A549 (cell line): Measurements from ENCODE around the gene MSANTD1. TPM values are rescaled to one million over a fixed set of nuclear protein-coding genes. Genes with fewer than 3 reads are reported as not detected.

Experiments
- ATAC-seq, 2 experiments: fragments of 200-7000 bp in 1 of 2; fragments of >200 bp in 1 of 2; cut with Nextera tagmentation in 1 of 2; cut with Tn5 transposase in 1 of 2; 3 replicates each; pipeline versions ENCODE4 v1.8.0 to v1.9.1; 2018 to 2020; ENCODE audit warnings: mild to moderate bottlenecking in 1 of 2, moderate library complexity in 1 of 2
- CTCF ChIA-PET: fragments of 300-600 bp; sonication (Branson Sonifier 250); formaldehyde crosslinking; extraction: SDS; loops from one replicate; lab custom pipeline; 2021; ENCODE audit warnings: antibody characterized with exemption, inconsistent platforms; lab: Yijun Ruan, JAX
- POLR2A ChIA-PET: fragments of 350-600 bp; formaldehyde crosslinking; extraction: SDS; loops from one replicate; lab custom pipeline; 2021; ENCODE audit warnings: antibody characterized with exemption, inconsistent platforms; lab: Yijun Ruan, JAX
- DNase-seq, 2 experiments: peaks; one replicate each; pipeline versions ENCODE4 v3.0.0 to v3.0.0-alpha.2; 2011 to 2016; ENCODE audit warnings: low read depth in 1 of 2, low spot score in 1 of 2
- FAIRE-seq: peaks from 2 replicates; lab custom pipeline; 2011; peaks lifted over from hg19 to GRCh38; lab: Jason Lieb, UNC
- H3K27ac ChIP-seq, 2 experiments: fragments of >200 bp; sonication (Bioruptor Twin); formaldehyde crosslinking; 3 replicates each; pipeline ENCODE4 v1.5.1; 2016 to 2017
- H3K4me1 ChIP-seq: fragments of >200 bp; sonication (Bioruptor Twin); formaldehyde crosslinking; 3 replicates; pipeline ENCODE4 v1.6.1; 2016
- H3K4me2 ChIP-seq: fragments of >200 bp; sonication (Bioruptor Twin); formaldehyde crosslinking; 3 replicates; pipeline ENCODE4 v1.6.1; 2016
- H3K4me3 ChIP-seq: fragments of >200 bp; sonication (Bioruptor Twin); formaldehyde crosslinking; 3 replicates; pipeline ENCODE4 v1.5.1; 2016
- H3K9me3 ChIP-seq: fragments of >200 bp; sonication (Bioruptor Twin); formaldehyde crosslinking; 3 replicates; pipeline ENCODE4 v1.6.1; 2016
- ATOH8 ChIP-seq: fragments of 250-450 bp; sonication (Bioruptor Pico); IDR thresholded peaks from 2 replicates; pipeline ENCODE4 v1.5.0; 2020; ENCODE audit warnings: low read depth, mild to moderate bottlenecking, moderate library complexity
- BCL3 ChIP-seq: fragments of >200 bp; sonication (Bioruptor Twin); formaldehyde crosslinking; IDR thresholded peaks from 3 replicates; pipeline ENCODE4 v1.6.1; 2016
- CHD2 ChIP-seq: fragments of 150-350 bp; IDR thresholded peaks from 2 replicates; pipeline ENCODE4 v1.6.1; 2014; ENCODE audit warnings: low read length; ENCODE audit not compliant: partially characterized antibody
- E2F6 ChIP-seq: IDR thresholded peaks from 2 replicates; pipeline ENCODE4 v1.6.1; 2012; ENCODE audit warnings: low read depth, borderline replicate concordance
- EHMT2 ChIP-seq: fragments of 200-600 bp; sonication (generic); IDR thresholded peaks from 2 replicates; pipeline ENCODE4 v1.6.1; 2016; ENCODE audit warnings: antibody characterized with exemption, low read depth, mild to moderate bottlenecking, moderate library complexity
- ESRRA ChIP-seq: fragments of 150-350 bp; IDR thresholded peaks from 2 replicates; pipeline ENCODE4 v1.6.1; 2014; ENCODE audit warnings: mild to moderate bottlenecking, low read length, borderline replicate concordance
- FOXS1 ChIP-seq: fragments of 250-450 bp; sonication (Bioruptor Pico); IDR thresholded peaks from 2 replicates; pipeline ENCODE4 v1.5.0; 2020; ENCODE audit warnings: mild to moderate bottlenecking, moderate library complexity
- GATA3 ChIP-seq: IDR thresholded peaks from 2 replicates; pipeline ENCODE4 v1.6.1; 2012; ENCODE audit warnings: borderline replicate concordance
- HDAC2 ChIP-seq: fragments of 200-600 bp; sonication (generic); IDR thresholded peaks from 2 replicates; pipeline ENCODE4 v1.6.1; 2016
- HEYL ChIP-seq: fragments of 250-450 bp; sonication (Bioruptor Pico); IDR thresholded peaks from 2 replicates; pipeline ENCODE4 v1.8.0; 2021; ENCODE audit warnings: mild to moderate bottlenecking, moderate library complexity
- HMGXB4 ChIP-seq: fragments of 250-450 bp; sonication (Bioruptor Pico); IDR thresholded peaks from 2 replicates; pipeline ENCODE4 v1.5.0; 2021; ENCODE audit warnings: mild to moderate bottlenecking, moderate library complexity, borderline replicate concordance
- HOXA7 ChIP-seq: fragments of 250-450 bp; sonication (Bioruptor Pico); IDR thresholded peaks from 2 replicates; pipeline ENCODE4 v1.5.0; 2020; ENCODE audit warnings: mild to moderate bottlenecking, moderate library complexity
- HOXB13 ChIP-seq: fragments of 250-450 bp; sonication (Bioruptor Pico); IDR thresholded peaks from 2 replicates; pipeline ENCODE4 v1.5.0; 2020; ENCODE audit warnings: low read depth, mild to moderate bottlenecking, moderate library complexity
- HOXB5 ChIP-seq: fragments of 250-450 bp; sonication (Bioruptor Pico); IDR thresholded peaks from 2 replicates; pipeline ENCODE4 v1.5.0; 2020; ENCODE audit warnings: mild to moderate bottlenecking, moderate library complexity
- JUN ChIP-seq, 2 experiments: fragments of >200 bp; sonication (Bioruptor Twin); formaldehyde crosslinking; IDR thresholded peaks; 2 replicates in 1 of 2; 3 replicates in 1 of 2; pipeline ENCODE4 v1.6.1; 2016 to 2017
- JUNB ChIP-seq: fragments of >200 bp; sonication (Bioruptor Twin); formaldehyde crosslinking; IDR thresholded peaks from 2 replicates; pipeline ENCODE4 v1.6.1; 2016
- KDM5A ChIP-seq: fragments of 200-600 bp; sonication (generic); IDR thresholded peaks from 2 replicates; pipeline ENCODE4 v1.6.1; 2016; ENCODE audit warnings: antibody characterized with exemption, mild to moderate bottlenecking
- MAZ ChIP-seq: fragments of 150-350 bp; IDR thresholded peaks from 2 replicates; pipeline ENCODE4 v1.6.1; 2014; ENCODE audit warnings: antibody characterized with exemption, low read depth, low read length, borderline replicate concordance
- MYC ChIP-seq: IDR thresholded peaks from 2 replicates; pipeline ENCODE4 v1.6.1; 2012; ENCODE audit warnings: mild to moderate bottlenecking, inconsistent platforms, low read length, improper control_type of control experiment, borderline replicate concordance
- PHF8 ChIP-seq: fragments of 200-600 bp; sonication (generic); IDR thresholded peaks from 2 replicates; pipeline ENCODE4 v1.6.1; 2016; ENCODE audit warnings: low read depth, mild to moderate bottlenecking, antibody characterized with exemption, moderate library complexity, borderline replicate concordance
- POLR2A ChIP-seq: IDR thresholded peaks from 2 replicates; pipeline ENCODE4 v1.6.1; 2012; ENCODE audit warnings: mild to moderate bottlenecking, low read length
- RCOR1 ChIP-seq: fragments of 150-350 bp; IDR thresholded peaks from 2 replicates; pipeline ENCODE4 v1.6.1; 2014; ENCODE audit warnings: antibody characterized with exemption, low read length, low read depth
- RFX5 ChIP-seq: fragments of 450-650 bp; IDR thresholded peaks from 2 replicates; pipeline ENCODE4 v1.7.1; 2014; ENCODE audit warnings: antibody characterized with exemption, mild to moderate bottlenecking, moderate library complexity
- SMC3 ChIP-seq: fragments of >200 bp; sonication (Bioruptor Twin); formaldehyde crosslinking; IDR thresholded peaks from 3 replicates; pipeline ENCODE4 v1.6.1; 2018; ENCODE audit warnings: inconsistent platforms
- SREBF2 ChIP-seq: fragments of 450-650 bp; IDR thresholded peaks from 2 replicates; pipeline ENCODE4 v1.6.1; 2014; ENCODE audit warnings: mild to moderate bottlenecking, moderate library complexity
- TFCP2L1 ChIP-seq: fragments of 250-450 bp; sonication (Bioruptor Pico); IDR thresholded peaks from 2 replicates; pipeline ENCODE4 v1.5.0; 2021; ENCODE audit warnings: mild to moderate bottlenecking
- TP53 ChIP-seq: fragments of 250-450 bp; sonication (Bioruptor Pico); IDR thresholded peaks from 2 replicates; pipeline ENCODE4 v1.5.0; 2021; ENCODE audit warnings: mild to moderate bottlenecking, moderate library complexity
- ZFP36 ChIP-seq: fragments of 450-650 bp; IDR thresholded peaks from 2 replicates; pipeline ENCODE4 v1.6.1; 2014; ENCODE audit warnings: borderline replicate concordance; ENCODE audit not compliant: partially characterized antibody
- ZNF302 ChIP-seq: fragments of 250-450 bp; sonication (Bioruptor Pico); IDR thresholded peaks from 2 replicates; pipeline ENCODE4 v1.9.0; 2021; ENCODE audit warnings: inconsistent platforms, mild to moderate bottlenecking, moderate library complexity
- ZSCAN20 ChIP-seq: fragments of 250-450 bp; sonication (Bioruptor Pico); IDR thresholded peaks from 2 replicates; pipeline ENCODE4 v1.8.0; 2022; ENCODE audit warnings: mild to moderate bottlenecking, moderate library complexity
- WGBS: methylation state at CpG from one replicate; pipeline ENCODE4 v1.1.6; 2017; ENCODE audit errors: missing lambda C conversion rate; 5-methylcytosine and 5-hydroxymethylcytosine counted together
- polyA plus RNA-seq, 4 experiments: library from polyadenylated mRNA; depleted of rRNA in 3 of 4; stranded (reverse); fragments of >200 nt; fragmentation: RNase III in 1 of 4; extraction: RNeasy Plus Mini Kit Qiagen cat#74134 plus additional on column Dnase treatment in 1 of 4; gene quantifications; 2 replicates in 3 of 4; 3 replicates in 1 of 4; pipeline ENCODE4 v1.2.3, GENCODE V29; 2011 to 2017

MSANTD1 gene
- polyA plus RNA-seq, 2 of the 4 experiments (the other 2 are of a cell fraction), result 0.08 to 0.12 TPM

- H3K4me2 ChIP-seq, result no peak overlapping the region
- FAIRE-seq, result no peak
- no peaks in the 10 kb centered on the region for H3K4me1 ChIP-seq
- no peak overlapping the region for H3K4me3 ChIP-seq
- 59% methylated on average over 20 of the region's 28 CpGs for WGBS
- ATAC-seq, result peak; percentile 30 to 39; a peak in 2 of 6 replicates
- H3K27ac ChIP-seq, result no peak overlapping the region
- no peaks in the 10 kb centered on the region for H3K9me3 ChIP-seq
- no peak for DNase-seq
- ChIA-PET POLR2A (no interaction called here), CTCF (no interaction called here)
- no peak for TF ChIP-seq RCOR1
- no peak for TF ChIP-seq HMGXB4 (CRISPR knock-in tag)
- TF ChIP-seq ATOH8, result no peak
- TF ChIP-seq HOXA7 (CRISPR knock-in tag), result no peak
- TF ChIP-seq PHF8, result no peak
- TF ChIP-seq CHD2, result no peak
- no peak for TF ChIP-seq BCL3
- TF ChIP-seq ZSCAN20 (CRISPR knock-in tag), result no peak
- no peak for TF ChIP-seq TP53 (CRISPR knock-in tag)
- no peak for TF ChIP-seq HDAC2
- no peak for TF ChIP-seq RFX5
- TF ChIP-seq HEYL, result no peak
- TF ChIP-seq JUNB, result no peak
- no peak for TF ChIP-seq ESRRA
- TF ChIP-seq ZFP36, result no peak
- no peak for TF ChIP-seq TFCP2L1 (CRISPR knock-in tag)
Observed at GRCh38 chr4:3263053-3263875, 14.3 kb downstream of the MSANTD1 start.

- Histone ChIP-seq H3K4me2 (no peak overlapping the region), H3K4me3 (no peak overlapping the region), H3K9me3 (no peaks in the 10 kb centered on the region), H3K27ac (no peak overlapping the region)
- CTCF ChIA-PET, result no interaction called here
- FAIRE-seq, result no peak
- TF ChIP-seq SREBF2 (no peak), TP53 (CRISPR knock-in tag) (no peak), HOXB13 (CRISPR knock-in tag) (no peak), EHMT2 (no peak), GATA3 (no peak), KDM5A (no peak), HOXA7 (CRISPR knock-in tag) (no peak), SMC3 (no peak), HMGXB4 (CRISPR knock-in tag) (no peak), E2F6 (no peak), ZNF302 (no peak), JUN (IDR thresholded peaks at IDR 0.05) (no peak), ATOH8 (no peak), POLR2A (no peak), RCOR1 (no peak), MAZ (no peak), HEYL (no peak), MYC (no peak), FOXS1 (CRISPR knock-in tag) (no peak), HOXB5 (CRISPR knock-in tag) (no peak)
- TF ChIP-seq, all 56 proteins: peak for 0
- POLR2A ChIA-PET, result no interaction called here
- ATAC-seq, result no peak
- WGBS, result 63% methylated on average over 6 of the region's 6 CpGs
- DNase-seq, result no peak
- H3K4me1 ChIP-seq, result no peaks in the 10 kb centered on the region
Observed at GRCh38 chr4:3263876-3264193, 14.9 kb downstream of the MSANTD1 start.
